Measurements from ENCODE around the gene TOX2.

GRCh38 chr20:43955062-43955749, 40.6 kb downstream of the TOX2 start:
- no peak for TF ChIP-seq CTCF (IDR thresholded peaks at IDR 0.05; ENCODE audit: low read depth, low read length)
- TF ChIP-seq EZH2phosphoT487 (IDR thresholded peaks at IDR 0.05; ENCODE audit: low read depth): no peak
